BLaER1 treated with 17β-estradiol and CSF1 and Interleukin-3, amounts not matched to agents 10 nM and 100 nM (cell line): Measurements from ENCODE around the gene KRTAP10-5.

Source experiments
- H3K27ac ChIP-seq, 11 experiments: shearing (Covaris generic); formaldehyde crosslinking; 2 replicates each; pipeline ENCODE4 v1.8.1; 2022
- H3K27me3 ChIP-seq, 11 experiments: shearing (Covaris generic); formaldehyde crosslinking; 2 replicates each; pipeline ENCODE4 v1.8.1; 2022
- H3K36me3 ChIP-seq, 11 experiments: shearing (Covaris generic); formaldehyde crosslinking; 2 replicates each; pipeline ENCODE4 v1.8.1; 2022
- H3K4me1 ChIP-seq, 10 experiments: shearing (Covaris generic); formaldehyde crosslinking; 2 replicates each; pipeline ENCODE4 v1.8.1; 2022
- H3K4me2 ChIP-seq, 11 experiments: shearing (Covaris generic); formaldehyde crosslinking; 2 replicates each; pipeline ENCODE4 v1.8.1; 2022
- H3K4me3 ChIP-seq, 10 experiments: shearing (Covaris generic); formaldehyde crosslinking; 2 replicates each; pipeline ENCODE4 v1.8.1; 2022
- H3K9ac ChIP-seq, 11 experiments: shearing (Covaris generic); formaldehyde crosslinking; 2 replicates each; pipeline ENCODE4 v1.8.1; 2022
- H3K9me3 ChIP-seq, 11 experiments: shearing (Covaris generic); formaldehyde crosslinking; replicated peaks in 1 of 11; 2 replicates each; pipeline ENCODE4 v1.8.1; 2022
- H4K20me1 ChIP-seq, 11 experiments: shearing (Covaris generic); formaldehyde crosslinking; 2 replicates each; pipeline ENCODE4 v1.8.1; 2022
- Cebpa-rat ChIP-seq, 11 experiments: shearing (Covaris generic); IDR thresholded peaks; 2 replicates each; pipeline ENCODE4 v1.8.1; 2022

The KRTAP10-5 gene

DNA sequence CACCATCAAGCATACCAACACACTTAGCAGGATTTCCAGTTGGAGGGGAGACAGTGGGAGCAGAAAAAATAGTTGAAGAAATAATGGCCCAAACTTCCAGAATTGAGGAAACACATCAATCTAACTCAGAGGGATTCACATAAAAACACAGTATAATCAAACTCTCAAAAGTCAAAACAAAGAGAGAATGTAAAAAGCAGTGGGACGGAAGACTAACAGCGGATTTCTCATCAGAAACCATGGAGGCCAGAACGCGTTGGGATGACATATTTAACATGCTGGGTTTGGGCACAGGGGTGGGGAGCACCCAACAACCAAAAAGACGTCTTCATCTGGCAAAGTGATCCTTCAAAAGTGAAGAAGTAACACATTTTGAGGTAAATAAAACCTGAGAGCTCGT, 39.5 kb upstream of the KRTAP10-5 start:
- no peak overlapping the region for H3K4me3 ChIP-seq
- H3K9me3 ChIP-seq, result peaks cover 29 to 49% (median 37%) of the 10 kb centered on the region in 11 experiments
- no peak overlapping the region for H3K9ac ChIP-seq
- no peak overlapping the region for H3K27ac ChIP-seq
- H3K27me3 ChIP-seq, result peaks cover 0 to 5% (median 0%) of the 10 kb centered on the region in 11 experiments; a peak in 3 of 22 replicates
- no peak overlapping the region for H3K4me2 ChIP-seq
- H4K20me1 ChIP-seq, result no peaks in the 10 kb centered on the region
- no peaks in the 10 kb centered on the region for H3K36me3 ChIP-seq
- H3K4me1 ChIP-seq, result peaks cover 36 to 48% (median 42%) of the 10 kb centered on the region in 10 experiments
- no peak for TF ChIP-seq Cebpa-rat (IDR thresholded peaks at IDR 0.05)

DNA sequence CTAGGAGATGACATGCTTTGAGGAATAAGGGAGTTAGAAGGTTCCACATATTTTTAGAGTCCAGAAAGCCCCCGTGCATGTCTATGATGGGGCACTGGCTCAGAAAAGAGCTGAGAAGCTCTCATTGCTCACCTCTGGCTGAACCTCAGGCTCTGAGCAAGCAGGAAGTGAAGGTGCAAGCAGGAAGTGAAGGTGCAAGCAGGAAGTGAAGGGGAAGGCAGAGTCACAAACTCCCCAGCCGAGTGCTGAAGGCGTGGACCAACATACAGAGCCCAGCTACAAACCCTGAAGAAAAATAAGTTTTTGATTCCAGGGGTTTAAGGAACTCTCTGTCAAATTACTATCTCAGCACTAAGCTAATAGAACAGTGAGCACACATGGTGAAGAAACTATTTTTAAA, 38.5 kb upstream of the KRTAP10-5 start:
- peak overlapping the region in 3 of 11 experiments; percentile 1 to 18 (median 12); a peak in 2 of 22 replicates for H3K27ac ChIP-seq
- no peak for TF ChIP-seq Cebpa-rat (IDR thresholded peaks at IDR 0.05)

DNA sequence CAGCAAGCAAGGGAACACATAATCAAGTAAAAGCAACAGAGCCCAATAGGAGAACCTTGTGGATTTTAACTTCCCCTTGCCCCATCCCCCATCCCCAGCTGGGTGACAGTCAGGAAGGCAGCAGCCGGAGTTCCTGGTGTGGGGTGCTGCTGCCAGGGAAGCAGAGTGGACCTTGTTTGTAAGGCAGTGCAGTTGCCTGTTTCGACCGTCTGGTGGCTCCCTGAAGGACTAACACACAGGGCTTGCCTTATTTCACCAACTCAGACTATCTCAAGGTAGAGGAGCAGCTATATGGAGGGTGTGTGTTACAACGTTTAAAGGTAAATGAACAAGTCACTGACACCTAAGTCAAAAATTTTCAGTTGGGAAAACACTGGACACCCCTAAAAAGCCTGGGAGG, 38.1 kb upstream of the KRTAP10-5 start:
- Histone ChIP-seq H3K4me2 (peak overlapping the region; percentile 58 to 86 (median 72)), H3K9ac (no peak overlapping the region), H4K20me1 (no peaks in the 10 kb centered on the region), H3K27ac (peak overlapping the region in 5 of 11 experiments; percentile 18 to 44 (median 36); a peak in 5 of 22 replicates), H3K27me3 (peaks cover 0 to 5% (median 0%) of the 10 kb centered on the region in 11 experiments; a peak in 3 of 22 replicates), H3K4me3 (no peak overlapping the region), H3K9me3 (peaks cover 15 to 36% (median 23%) of the 10 kb centered on the region in 11 experiments), H3K4me1 (peaks cover 38 to 54% (median 49%) of the 10 kb centered on the region in 10 experiments), H3K36me3 (no peaks in the 10 kb centered on the region)
- no peak for TF ChIP-seq Cebpa-rat (IDR thresholded peaks at IDR 0.05)

More for the DNA sequence above, 38.5 kb upstream of the KRTAP10-5 start:
- no peak overlapping the region for H3K4me3 ChIP-seq
- H3K27me3 ChIP-seq, result peaks cover 0 to 5% (median 0%) of the 10 kb centered on the region in 11 experiments; a peak in 3 of 22 replicates
- peak overlapping the region; percentile 58 to 86 (median 72) for H3K4me2 ChIP-seq
- H3K9ac ChIP-seq, result no peak overlapping the region
- no peaks in the 10 kb centered on the region for H3K36me3 ChIP-seq
- H3K9me3 ChIP-seq, result peaks cover 19 to 40% (median 27%) of the 10 kb centered on the region in 11 experiments
- no peaks in the 10 kb centered on the region for H4K20me1 ChIP-seq
- H3K4me1 ChIP-seq, result peaks cover 38 to 54% (median 49%) of the 10 kb centered on the region in 10 experiments

DNA sequence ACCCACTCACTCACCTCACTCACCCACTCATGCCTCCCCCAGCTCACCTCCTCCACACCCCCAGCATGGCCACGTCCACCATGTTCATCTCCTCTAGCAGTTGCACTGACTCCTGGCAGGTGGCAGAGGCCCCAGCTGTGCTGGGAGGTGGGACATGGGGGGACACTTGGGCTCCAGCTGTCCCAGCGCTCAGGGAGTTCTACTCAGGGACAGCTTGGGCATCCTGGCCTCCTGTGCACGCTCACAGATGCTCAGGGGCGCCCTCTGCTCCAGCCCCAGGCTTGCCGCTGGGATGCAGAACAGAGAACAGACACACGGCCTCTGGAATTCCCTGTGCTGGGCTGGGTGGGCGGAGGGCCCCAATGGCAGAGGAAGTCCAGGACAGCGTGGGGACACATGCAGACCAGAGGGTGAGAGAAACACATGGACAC, 36.7 kb upstream of the KRTAP10-5 start:
- no peak overlapping the region for H3K27ac ChIP-seq
- H3K4me1 ChIP-seq, result peaks cover 34 to 54% (median 46%) of the 10 kb centered on the region in 10 experiments
- H4K20me1 ChIP-seq, result no peaks in the 10 kb centered on the region
- H3K4me2 ChIP-seq, result peak overlapping the region in 8 of 11 experiments; percentile 50 to 77 (median 72); a peak in 11 of 22 replicates
- no peak overlapping the region for H3K9ac ChIP-seq
- H3K36me3 ChIP-seq, result no peaks in the 10 kb centered on the region
- no peak overlapping the region for H3K4me3 ChIP-seq
- H3K27me3 ChIP-seq, result peaks cover 0 to 5% (median 0%) of the 10 kb centered on the region in 11 experiments; a peak in 3 of 22 replicates
- H3K9me3 ChIP-seq, result peaks cover 8 to 27% (median 13%) of the 10 kb centered on the region in 11 experiments; a peak in 21 of 22 replicates
- no peak for TF ChIP-seq Cebpa-rat (IDR thresholded peaks at IDR 0.05)

DNA sequence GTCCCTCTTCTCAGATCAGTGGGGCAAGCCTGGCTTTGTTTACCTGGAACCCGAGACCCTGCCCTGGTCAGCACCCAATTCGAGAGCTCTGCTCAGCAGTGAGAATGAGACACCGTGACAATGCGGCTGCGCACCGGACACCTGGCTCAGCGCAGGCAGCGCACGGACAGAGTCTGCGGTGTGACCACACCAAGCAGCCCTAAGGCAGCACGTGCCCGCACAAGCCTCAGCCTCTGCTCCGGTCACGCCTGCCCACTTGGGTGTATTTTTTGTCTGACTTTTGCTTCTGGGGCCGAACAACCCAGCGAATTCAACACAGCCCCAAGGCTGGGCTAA, 36.2 kb upstream of the KRTAP10-5 start:
- H3K9me3 ChIP-seq, result peaks cover 14 to 27% (median 16%) of the 10 kb centered on the region in 11 experiments
- peaks cover 30 to 54% (median 46%) of the 10 kb centered on the region in 10 experiments for H3K4me1 ChIP-seq
- H3K27ac ChIP-seq, result no peak overlapping the region; a peak in 1 of 22 replicates
- H4K20me1 ChIP-seq, result no peaks in the 10 kb centered on the region
- H3K4me3 ChIP-seq, result no peak overlapping the region
- peak overlapping the region in 1 of 11 experiments; percentile 27; a peak in 2 of 22 replicates for H3K9ac ChIP-seq
- peaks cover 0 to 5% (median 0%) of the 10 kb centered on the region in 11 experiments; a peak in 3 of 22 replicates for H3K27me3 ChIP-seq
- H3K4me2 ChIP-seq, result peak overlapping the region in 9 of 11 experiments; percentile 44 to 77 (median 65); a peak in 17 of 22 replicates
- no peak for TF ChIP-seq Cebpa-rat (IDR thresholded peaks at IDR 0.05)
- no peaks in the 10 kb centered on the region for H3K36me3 ChIP-seq

DNA sequence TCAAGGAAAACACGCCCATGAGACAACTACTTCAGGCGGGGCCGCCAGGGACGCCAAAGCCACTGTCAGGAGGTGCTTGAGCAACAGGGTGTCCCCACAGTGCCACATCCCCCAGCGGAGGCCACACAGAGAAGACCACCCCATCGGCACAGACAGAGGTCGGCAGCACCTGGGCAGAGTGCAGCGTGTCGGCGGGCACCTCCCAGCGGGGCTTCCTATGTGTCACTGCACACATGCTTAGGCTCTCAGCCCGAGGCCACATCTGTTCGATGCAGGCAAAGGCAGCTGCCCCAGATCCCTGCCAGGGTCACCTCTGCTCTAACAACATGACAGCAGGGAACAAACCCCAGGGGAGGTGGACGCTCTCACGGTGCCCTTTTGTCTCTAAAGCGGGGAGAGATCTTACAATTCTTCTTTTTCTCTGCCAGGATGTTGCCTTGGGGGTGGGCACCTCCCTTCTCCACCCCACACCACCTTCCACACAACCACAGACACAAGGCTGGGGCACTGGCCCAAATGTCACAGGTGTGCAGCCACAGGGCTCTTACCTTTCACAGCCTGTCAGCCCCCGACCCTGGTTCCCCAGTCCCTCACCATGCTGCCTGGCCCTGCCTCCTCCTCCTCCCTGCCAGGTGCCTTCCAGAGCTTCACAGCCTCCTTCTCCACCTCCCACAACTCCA, 35.6 kb upstream of the KRTAP10-5 start:
- Histone ChIP-seq H4K20me1 (no peaks in the 10 kb centered on the region), H3K27ac (no peak overlapping the region; a peak in 1 of 22 replicates), H3K4me2 (peak overlapping the region in 9 of 11 experiments; percentile 44 to 77 (median 65); a peak in 18 of 22 replicates), H3K4me3 (no peak overlapping the region), H3K36me3 (no peaks in the 10 kb centered on the region), H3K27me3 (peaks cover 0 to 5% (median 0%) of the 10 kb centered on the region in 11 experiments; a peak in 3 of 22 replicates), H3K9ac (peak overlapping the region in 3 of 11 experiments; percentile 14 to 37 (median 27); a peak in 3 of 22 replicates), H3K4me1 (peaks cover 30 to 54% (median 46%) of the 10 kb centered on the region in 10 experiments), H3K9me3 (peaks cover 19 to 27% (median 21%) of the 10 kb centered on the region in 11 experiments)
- TF ChIP-seq Cebpa-rat (IDR thresholded peaks at IDR 0.05), result no peak

DNA sequence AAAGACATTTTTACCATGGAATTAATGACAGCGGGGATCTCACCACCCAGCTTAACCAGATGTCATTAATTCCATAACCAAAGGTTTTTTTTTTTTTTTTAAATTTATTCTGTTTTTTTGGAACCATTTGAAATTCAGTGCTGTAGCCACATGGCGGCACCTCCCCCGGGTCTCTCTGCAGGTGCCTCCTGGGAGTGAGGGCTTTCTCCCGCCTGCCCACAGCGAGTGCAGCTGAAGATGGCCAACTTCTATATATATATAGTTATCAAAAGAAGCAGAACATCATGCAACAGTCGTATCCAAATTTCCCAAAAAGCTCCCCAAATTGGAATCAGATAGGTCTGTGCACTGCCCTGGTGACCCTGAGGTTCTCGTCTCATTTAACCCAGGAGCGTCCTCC, 35.1 kb upstream of the KRTAP10-5 start:
- Histone ChIP-seq H3K4me3 (no peak overlapping the region), H3K4me1 (peaks cover 30 to 54% (median 46%) of the 10 kb centered on the region in 10 experiments), H3K9ac (no peak overlapping the region), H3K4me2 (peak overlapping the region in 9 of 11 experiments; percentile 44 to 77 (median 65); a peak in 18 of 22 replicates), H3K27me3 (peaks cover 0 to 5% (median 0%) of the 10 kb centered on the region in 11 experiments; a peak in 3 of 22 replicates), H3K36me3 (peaks cover 0 to under 1% (median 0%) of the 10 kb centered on the region in 11 experiments; a peak in 2 of 22 replicates), H4K20me1 (no peaks in the 10 kb centered on the region), H3K27ac (no peak overlapping the region), H3K9me3 (peaks cover 25 to 30% (median 27%) of the 10 kb centered on the region in 11 experiments)
- no peak for TF ChIP-seq Cebpa-rat (IDR thresholded peaks at IDR 0.05)

DNA sequence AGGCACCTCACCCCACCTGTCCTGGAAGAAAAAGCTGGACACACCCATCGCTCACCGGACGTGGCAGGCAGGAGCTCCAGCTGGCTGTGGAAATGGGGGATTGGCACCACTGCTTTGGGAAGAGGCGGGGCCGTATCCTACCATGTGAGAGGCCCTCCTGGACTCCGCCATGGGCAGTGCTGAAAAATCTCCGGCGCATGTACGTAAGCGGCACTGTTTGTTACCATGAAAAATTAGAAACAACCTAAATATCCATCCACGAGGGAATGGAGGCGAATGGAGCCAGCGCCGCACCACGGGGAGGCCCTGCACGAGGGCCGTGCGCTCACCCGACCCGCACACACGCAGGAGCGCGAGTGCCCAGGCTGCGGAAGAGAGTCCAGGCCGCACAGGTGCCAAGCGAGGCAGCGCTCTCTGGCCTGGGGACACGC, 34.6 kb upstream of the KRTAP10-5 start:
- H3K9me3 ChIP-seq, result peaks cover 25 to 32% (median 28%) of the 10 kb centered on the region in 11 experiments
- no peak overlapping the region for H3K9ac ChIP-seq
- H3K36me3 ChIP-seq, result peaks cover 0 to 6% (median 0%) of the 10 kb centered on the region in 11 experiments; a peak in 4 of 22 replicates
- peak overlapping the region in 8 of 11 experiments; percentile 50 to 77 (median 66); a peak in 13 of 22 replicates for H3K4me2 ChIP-seq
- peaks cover 0 to 5% (median 0%) of the 10 kb centered on the region in 11 experiments; a peak in 3 of 22 replicates for H3K27me3 ChIP-seq
- H3K4me1 ChIP-seq, result peaks cover 30 to 54% (median 46%) of the 10 kb centered on the region in 10 experiments
- H3K4me3 ChIP-seq, result no peak overlapping the region
- no peak overlapping the region for H3K27ac ChIP-seq
- no peaks in the 10 kb centered on the region for H4K20me1 ChIP-seq
- TF ChIP-seq Cebpa-rat (IDR thresholded peaks at IDR 0.05), result no peak
